Ovary (tissue), 3 donors: ENCODE results near the gene TPSG1.

Source experiments
- EP300 ChIP-seq: sonication (generic); formaldehyde crosslinking; IDR thresholded peaks from one replicate; pipeline ENCODE4 v1.6.1; 2017; ENCODE audit warnings: antibody characterized with exemption
- POLR2A ChIP-seq: fragments of 450-650 bp; IDR thresholded peaks from one replicate; pipeline ENCODE4 v1.6.1; 2017; ENCODE audit warnings: antibody characterized with exemption, mild to moderate bottlenecking, moderate library complexity
- TF ChIP-seq, protein P1 (sequence below), 3 donors: fragments of 450-650 bp in 2 of 3; fragments of 200-600 bp in 1 of 3; IDR thresholded peaks; one replicate each; pipeline versions ENCODE4 v1.5.1 to v1.8.0; 2016 to 2022; ENCODE audit warnings: antibody characterized with exemption in 3 of 3, mild to moderate bottlenecking in 1 of 3
- donor health status: DM: no; HTN: no; CAD: no.

DNA sequence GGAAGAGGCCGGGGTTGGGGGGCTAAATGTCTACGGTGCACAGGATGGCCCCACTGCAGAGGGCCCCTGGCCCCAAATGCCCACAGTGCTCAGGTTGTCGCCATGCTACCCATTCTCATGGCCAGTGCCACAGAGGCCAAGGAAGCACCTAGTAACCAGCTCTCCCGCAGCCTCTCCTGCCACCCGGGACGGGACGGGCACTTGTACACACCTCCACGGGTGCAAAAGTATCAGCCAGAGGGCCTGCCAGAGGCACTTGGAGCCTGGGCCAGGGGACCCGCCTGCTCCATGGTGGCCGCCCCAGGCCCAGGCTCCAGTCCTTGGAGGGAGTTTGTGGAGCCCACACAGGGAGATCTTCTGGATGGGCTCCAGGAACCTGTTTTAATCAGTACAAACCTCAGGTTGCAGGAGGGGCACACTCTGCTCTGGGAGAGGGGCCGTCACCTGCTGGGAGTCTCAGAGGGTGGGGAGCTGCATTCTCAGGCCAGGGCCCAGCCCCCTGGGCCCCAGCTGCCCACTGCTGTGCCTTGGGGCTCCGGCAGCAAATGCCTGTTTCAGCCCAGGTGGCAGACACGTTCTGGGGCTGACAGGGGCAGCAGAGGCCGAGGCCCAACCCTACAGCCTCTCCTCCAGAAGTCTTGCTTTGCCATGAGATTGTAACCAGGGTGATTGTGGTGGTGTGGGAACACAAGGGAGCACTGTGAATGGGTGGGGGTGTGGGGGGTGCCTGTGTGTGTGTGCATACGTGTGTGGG, 38.7 kb upstream of the TPSG1 start:
- no peak for TF ChIP-seq EP300
- no peak for TF ChIP-seq POLR2A
- TF ChIP-seq, protein P1, sequence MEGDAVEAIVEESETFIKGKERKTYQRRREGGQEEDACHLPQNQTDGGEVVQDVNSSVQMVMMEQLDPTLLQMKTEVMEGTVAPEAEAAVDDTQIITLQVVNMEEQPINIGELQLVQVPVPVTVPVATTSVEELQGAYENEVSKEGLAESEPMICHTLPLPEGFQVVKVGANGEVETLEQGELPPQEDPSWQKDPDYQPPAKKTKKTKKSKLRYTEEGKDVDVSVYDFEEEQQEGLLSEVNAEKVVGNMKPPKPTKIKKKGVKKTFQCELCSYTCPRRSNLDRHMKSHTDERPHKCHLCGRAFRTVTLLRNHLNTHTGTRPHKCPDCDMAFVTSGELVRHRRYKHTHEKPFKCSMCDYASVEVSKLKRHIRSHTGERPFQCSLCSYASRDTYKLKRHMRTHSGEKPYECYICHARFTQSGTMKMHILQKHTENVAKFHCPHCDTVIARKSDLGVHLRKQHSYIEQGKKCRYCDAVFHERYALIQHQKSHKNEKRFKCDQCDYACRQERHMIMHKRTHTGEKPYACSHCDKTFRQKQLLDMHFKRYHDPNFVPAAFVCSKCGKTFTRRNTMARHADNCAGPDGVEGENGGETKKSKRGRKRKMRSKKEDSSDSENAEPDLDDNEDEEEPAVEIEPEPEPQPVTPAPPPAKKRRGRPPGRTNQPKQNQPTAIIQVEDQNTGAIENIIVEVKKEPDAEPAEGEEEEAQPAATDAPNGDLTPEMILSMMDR (IDR thresholded peaks at IDR 0.05), result no peak
